H1 (cell line): ENCODE measurements around the gene WDR59. TPM values are rescaled to one million over a fixed set of nuclear protein-coding genes. Genes with fewer than 3 reads are reported as not detected.
A peak's percentile ranks its signal among the peaks of the same experiment; 100 is the strongest.

Experiments used
- CTCF ChIA-PET: fragments of 300-600 bp; sonication (Branson Sonifier 250); formaldehyde crosslinking; loops from one replicate; lab custom pipeline; 2021; ENCODE audit not compliant: partially characterized antibody; lab: Charles Lee
- POLR2A ChIA-PET: fragments of 300-600 bp; sonication (Branson Sonifier 250); formaldehyde crosslinking; loops from one replicate; lab custom pipeline; 2021; ENCODE audit warnings: inconsistent platforms; ENCODE audit not compliant: partially characterized antibody; lab: Charles Lee
- DNase-seq, 2 experiments: peaks; one replicate each; pipeline versions ENCODE4 v3.0.0 to v3.0.0-alpha.2; 2010 to 2022; ENCODE audit warnings: low spot score in 2 of 2, low read depth in 1 of 2, mixed read lengths in 1 of 2
- FAIRE-seq: peaks from 2 replicates; lab custom pipeline; 2011; peaks lifted over from hg19 to GRCh38; lab: Jason Lieb, UNC
- H2AFZ ChIP-seq: 2 replicates; pipeline ENCODE4 v1.8.1; 2012; ENCODE audit warnings: low read length, inconsistent platforms
- H2AK5ac ChIP-seq: 2 replicates; pipeline ENCODE4 v1.6.1; 2013; ENCODE audit warnings: low read depth, low read length
- H2BK120ac ChIP-seq: replicated peaks from 2 replicates; pipeline ENCODE3; 2013; ENCODE audit warnings: low read depth, low read length, inconsistent platforms
- H2BK12ac ChIP-seq: 2 replicates; pipeline ENCODE4 v1.6.1; 2013; ENCODE audit warnings: low read depth, low read length
- H2BK15ac ChIP-seq: 2 replicates; pipeline ENCODE4 v1.6.1; 2013; ENCODE audit warnings: low read length
- H2BK20ac ChIP-seq: 2 replicates; pipeline ENCODE4 v1.6.1; 2013; ENCODE audit warnings: low read length
- H2BK5ac ChIP-seq: 2 replicates; pipeline ENCODE4 v1.6.1; 2013; ENCODE audit warnings: low read depth, low read length
- H3K14ac ChIP-seq: 2 replicates; pipeline ENCODE4 v1.6.1; 2013; ENCODE audit warnings: inconsistent platforms; ENCODE audit not compliant: insufficient read length
- H3K18ac ChIP-seq: 2 replicates; pipeline ENCODE4 v1.6.1; 2013; ENCODE audit warnings: low read length; ENCODE audit errors: extremely low read depth
- H3K23ac ChIP-seq: 2 replicates; pipeline ENCODE4 v1.6.1; 2013; ENCODE audit warnings: inconsistent platforms; ENCODE audit not compliant: insufficient read length
- H3K23me2 ChIP-seq: 2 replicates; pipeline ENCODE4 v1.6.1; 2013; ENCODE audit warnings: low read depth, low read length
- H3K27ac ChIP-seq: 2 replicates; pipeline ENCODE4 v1.6.1; 2011; ENCODE audit warnings: low read depth, low read length, inconsistent platforms
- H3K27me3 ChIP-seq, 4 experiments: replicated peaks in 1 of 4; 1 replicate in 1 of 4; 2 replicates in 3 of 4; pipeline versions ENCODE4 v1.6.1 to v1.8.1; 2011 to 2013; ENCODE audit warnings: low read length in 3 of 4, mild to moderate bottlenecking in 3 of 4, inconsistent platforms in 2 of 4, mixed read lengths in 2 of 4, moderate library complexity in 1 of 4; ENCODE audit not compliant: control insufficient read depth in 3 of 4, insufficient read depth in 3 of 4; ENCODE audit errors: extremely low read depth in 1 of 4
- H3K36me3 ChIP-seq, 4 experiments: 2 replicates each; pipeline versions ENCODE4 v1.6.1 to v1.8.1; 2011 to 2013; ENCODE audit warnings: mild to moderate bottlenecking in 4 of 4, low read length in 3 of 4, moderate library complexity in 2 of 4, control low read depth in 1 of 4, inconsistent platforms in 1 of 4; ENCODE audit not compliant: insufficient read depth in 4 of 4, control insufficient read depth in 2 of 4
- H3K4ac ChIP-seq: replicated peaks from 2 replicates; pipeline ENCODE3; 2013; ENCODE audit warnings: low read length, low read depth, mixed read lengths, inconsistent platforms; ENCODE audit not compliant: insufficient read length
- H3K4me1 ChIP-seq, 4 experiments: replicated peaks in 1 of 4; 1 replicate in 1 of 4; 2 replicates in 3 of 4; pipeline versions ENCODE4 v1.6.1 to v1.8.1; 2011 to 2013; ENCODE audit warnings: low read length in 3 of 4, inconsistent platforms in 2 of 4, mixed read lengths in 1 of 4; ENCODE audit not compliant: insufficient read depth in 4 of 4, control insufficient read depth in 3 of 4
- H3K4me2 ChIP-seq, 2 experiments: 2 replicates each; pipeline versions ENCODE4 v1.6.1 to v1.8.1; 2011 to 2013; ENCODE audit warnings: low read depth in 2 of 2, low read length in 2 of 2, control low read depth in 1 of 2, inconsistent platforms in 1 of 2, mild to moderate bottlenecking in 1 of 2; ENCODE audit not compliant: insufficient read depth in 1 of 2
- H3K4me3 ChIP-seq, 4 experiments: fragments of 200-600, 300-600 bp in 1 of 4; sonication (generic), shearing (Covaris generic), sonication (Bioruptor Twin) in 1 of 4; 2 replicates each; pipeline versions ENCODE4 v1.5.1 to v1.8.1; 2011 to 2016; ENCODE audit warnings: low read length in 4 of 4, low read depth in 3 of 4, control low read depth in 2 of 4, inconsistent platforms in 2 of 4, mild to moderate bottlenecking in 2 of 4, mixed read lengths in 1 of 4, moderate library complexity in 1 of 4; ENCODE audit not compliant: insufficient read depth in 2 of 4; ENCODE audit errors: extremely low read depth in 1 of 4
- H3K56ac ChIP-seq: replicated peaks from 2 replicates; pipeline ENCODE3; 2013; ENCODE audit warnings: low read depth, mild to moderate bottlenecking, mixed read lengths, low read length, inconsistent platforms; ENCODE audit not compliant: insufficient read length
- H3K79me1 ChIP-seq: 2 replicates; pipeline ENCODE4 v1.6.1; 2013; ENCODE audit warnings: low read depth, low read length, control low read depth
- H3K79me2 ChIP-seq, 2 experiments: 2 replicates each; pipeline versions ENCODE4 v1.6.1 to v1.8.1; 2012 to 2013; ENCODE audit warnings: low read length in 2 of 2, mild to moderate bottlenecking in 2 of 2, inconsistent platforms in 1 of 2; ENCODE audit not compliant: insufficient read depth in 2 of 2, control insufficient read depth in 1 of 2
- H3K9ac ChIP-seq, 4 experiments: replicated peaks in 1 of 4; 1 replicate in 1 of 4; 2 replicates in 3 of 4; pipeline versions ENCODE4 v1.6.1 to v1.8.1; 2011 to 2013; ENCODE audit warnings: low read depth in 3 of 4, low read length in 3 of 4, control low read depth in 2 of 4, mild to moderate bottlenecking in 2 of 4, moderate library complexity in 2 of 4, inconsistent platforms in 1 of 4; ENCODE audit errors: extremely low read depth in 1 of 4
- H3K9me3 ChIP-seq, 2 experiments: 2 replicates each; pipeline versions ENCODE4 v1.6.1 to v1.8.1; 2012 to 2013; ENCODE audit warnings: mild to moderate bottlenecking in 2 of 2, moderate library complexity in 2 of 2, control low read depth in 1 of 2, inconsistent platforms in 1 of 2, low read depth in 1 of 2, low read length in 1 of 2, mixed read lengths in 1 of 2; ENCODE audit not compliant: insufficient read depth in 2 of 2
- H4K20me1 ChIP-seq, 2 experiments: replicated peaks in 1 of 2; 2 replicates each; pipeline versions ENCODE3 to v1.8.1; 2011 to 2013; ENCODE audit warnings: inconsistent platforms in 2 of 2, low read length in 2 of 2, mild to moderate bottlenecking in 1 of 2; ENCODE audit not compliant: insufficient read depth in 2 of 2, control insufficient read depth in 1 of 2
- H4K5ac ChIP-seq: 2 replicates; pipeline ENCODE4 v1.6.1; 2013; ENCODE audit warnings: low read length, low read depth, mixed read lengths, inconsistent platforms; ENCODE audit not compliant: insufficient read length
- H4K8ac ChIP-seq: 2 replicates; pipeline ENCODE4 v1.8.0; 2013; ENCODE audit warnings: mild to moderate bottlenecking, moderate library complexity, low read length, inconsistent platforms; ENCODE audit not compliant: insufficient read depth; ENCODE audit errors: extremely low read depth
- H4K91ac ChIP-seq: replicated peaks from 2 replicates; pipeline ENCODE3; 2013; ENCODE audit warnings: low read length, mixed read lengths, inconsistent platforms; ENCODE audit not compliant: insufficient read length
- CBX8 ChIP-seq: fragments of 300-800, 300-1000 bp; sonication (generic); IDR thresholded peaks from 2 replicates; pipeline ENCODE4 v1.7.1; 2016; ENCODE audit warnings: low read depth, low read length, borderline replicate concordance
- E2F6 ChIP-seq: IDR thresholded peaks from 2 replicates; pipeline ENCODE4 v1.6.1; 2012; ENCODE audit warnings: inconsistent platforms
- EGR1 ChIP-seq: IDR thresholded peaks from 2 replicates; pipeline ENCODE4 v1.6.1; 2011; ENCODE audit warnings: low read depth, low read length, borderline replicate concordance
- FOSL1 ChIP-seq: IDR thresholded peaks from 2 replicates; pipeline ENCODE4 v1.6.1; 2011; ENCODE audit warnings: mild to moderate bottlenecking, low read depth, low read length, moderate library complexity; ENCODE audit not compliant: insufficient read depth
- HDAC6 ChIP-seq: IDR thresholded peaks from one replicate; pipeline ENCODE4 v1.7.1; 2012; ENCODE audit warnings: low read depth, mild to moderate bottlenecking, inconsistent platforms, low read length, moderate library complexity
- JUN ChIP-seq: IDR thresholded peaks from 2 replicates; pipeline ENCODE4 v1.6.1; 2011; ENCODE audit warnings: low read depth, mild to moderate bottlenecking, improper control_type of control experiment, low read length
- MAFK ChIP-seq: IDR thresholded peaks from 2 replicates; pipeline ENCODE4 v1.6.1; 2012; ENCODE audit warnings: low read depth, mild to moderate bottlenecking, improper control_type of control experiment, low read length
- RFX5 ChIP-seq: IDR thresholded peaks from 2 replicates; pipeline ENCODE4 v1.6.1; 2011; ENCODE audit warnings: low read depth, low read length, improper control_type of control experiment, borderline replicate concordance
- SIN3A ChIP-seq, 2 experiments: IDR thresholded peaks in 1 of 2; conservative IDR thresholded peaks in 1 of 2; 2 replicates each; pipeline ENCODE4 v1.6.1; 2011 to 2012; ENCODE audit warnings: low read length in 2 of 2, improper control_type of control experiment in 1 of 2, low read depth in 1 of 2, mild to moderate bottlenecking in 1 of 2
- SRF ChIP-seq: IDR thresholded peaks from 2 replicates; pipeline ENCODE4 v1.6.1; 2011; ENCODE audit warnings: mild to moderate bottlenecking, low read depth, low read length, moderate library complexity
- YY1 ChIP-seq: IDR thresholded peaks from 2 replicates; pipeline ENCODE4 v1.6.1; 2011; ENCODE audit warnings: low read depth, mild to moderate bottlenecking, low read length
- WGBS, 2 experiments: shearing (Covaris generic) in 1 of 2; methylation state at CpG; one replicate each; pipeline versions ENCODE4 v1.1.6 to v1.1.7; 2013 to 2015; ENCODE audit warnings: low lambda C conversion rate in 2 of 2, mixed read lengths in 2 of 2, inconsistent platforms in 1 of 2, low coverage in 1 of 2, missing lambda C conversion rate in 1 of 2; ENCODE audit not compliant: insufficient replicate concordance in 2 of 2, insufficient coverage in 1 of 2, insufficient read length in 1 of 2; ENCODE audit errors: extremely low coverage in 1 of 2, missing lambda C conversion rate in 1 of 2; 5-methylcytosine and 5-hydroxymethylcytosine counted together
- polyA plus RNA-seq, 7 experiments: library from polyadenylated mRNA; depleted of rRNA in 3 of 7; stranded (reverse) in 5 of 7; unstranded in 2 of 7; fragments of >200 nt in 5 of 7; fragments of 200-250 nt in 2 of 7; gene quantifications; 1 replicate in 5 of 7; 2 replicates in 1 of 7; 4 replicates in 1 of 7; pipeline versions ENCODE4 v1.2.1 to v1.2.3, GENCODE V29; 2011 to 2013; ENCODE audit warnings: missing spikeins in 2 of 7, mixed read lengths in 2 of 7
- total RNA-seq: library from RNA; stranded (reverse); fragmentation: NEBNext Ultra II Directional; extraction: Animal tissue kit (Norgen Biotek cat#: 25700); gene quantifications from 2 replicates; pipeline ENCODE4 v1.2.1, GENCODE V29; 2021

The WDR59 gene
- total and polyA plus RNA-seq, 2 of the 8 experiments (the other 6 are each of a cell fraction or from before 2014, with no cell fraction given), result 84.2 to 124 TPM

GRCh38 chr16:74867281-74867849 lies 117.6 kb downstream of the WDR59 start:
- 78% methylated on average over 15 of the region's 15 CpGs; no CpG with 5 or more reads in 1 of the 2 experiments for WGBS, 2 experiments
- peak overlapping the region in 1 of 2 experiments; percentile 28; a peak in 2 of 4 replicates for H3K4me2 ChIP-seq
- H3K56ac ChIP-seq, result peak overlapping the region; percentile 32
- no peak for TF ChIP-seq CBX8
- TF ChIP-seq MAFK, result no peak
- TF ChIP-seq EGR1, result no peak
- TF ChIP-seq JUN, result no peak
- TF ChIP-seq SIN3A (conservative IDR thresholded peaks at IDR 0.05 in 1 of 2, IDR thresholded peaks at IDR 0.05 in 1 of 2; ENCODE audit: low read depth in 1 of 2, low read length in 2 of 2), result no peak
- no peak for TF ChIP-seq E2F6
- TF ChIP-seq HDAC6, result no peak
- no peak for TF ChIP-seq SRF
- TF ChIP-seq RFX5, result no peak
- peak; percentile 75 for TF ChIP-seq YY1
- no peak for TF ChIP-seq FOSL1

More at GRCh38 chr16:74867281-74867849, 117.6 kb downstream of the WDR59 start:
- H2BK15ac ChIP-seq, result 0 out of 2 replicates have a peak overlapping the region, but pooled peaks have one; percentile 21
- H3K79me1 ChIP-seq, result no peaks in the 10 kb centered on the region
- DNase-seq, result no peak
- H3K4me3 ChIP-seq, result peak overlapping the region in 2 of 4 experiments; percentile 4 to 22; a peak in 2 of 8 replicates
- H2AFZ ChIP-seq, result no peak overlapping the region
- CTCF ChIA-PET, result interaction anchor here (1.1 to 2.6 kb wide), 9 partner anchors 25 to 141 kb away, joined by 3 to 9 read pairs (median 4); partner anchors contain the start of gene FA2H
- no peaks in the 10 kb centered on the region for H3K9me3 ChIP-seq
- peak overlapping the region; percentile 79 for H4K91ac ChIP-seq
- H3K27ac ChIP-seq, result peak overlapping the region; percentile 47; the same call in 1 of the 2 replicates
- H3K4ac ChIP-seq, result peak overlapping the region; percentile 74
- H2BK120ac ChIP-seq, result peak overlapping the region; percentile 82
- H3K9ac ChIP-seq, result no peak overlapping the region
- H3K4me1 ChIP-seq, result peaks cover 9 to 35% (median 25%) of the 10 kb centered on the region in 4 experiments; a peak in 6 of 7 replicates
- no peaks in the 10 kb centered on the region for H4K20me1 ChIP-seq
- H3K36me3 ChIP-seq, result 0 out of 8 replicates have a peak, but pooled peaks cover 0 to under 1% (median 0%) of the 10 kb centered on the region in 4 experiments
- POLR2A ChIA-PET, result interaction anchor here (0.6 to 1.3 kb wide), 5 partner anchors 30 to 420 kb away, joined by 3 read pairs; no protein-coding TSS in a partner anchor
- H3K23me2 ChIP-seq, result peaks cover 2% of the 10 kb centered on the region
- no peak overlapping the region; the same call in 1 of the 2 replicates for H4K8ac ChIP-seq
- FAIRE-seq, result no peak
- H4K5ac ChIP-seq, result peak overlapping the region; percentile 13
- no peaks in the 10 kb centered on the region for H3K79me2 ChIP-seq
- no peaks in the 10 kb centered on the region for H3K27me3 ChIP-seq
- no peak overlapping the region for H3K14ac ChIP-seq
- peak overlapping the region; percentile 91 for H2BK12ac ChIP-seq
- H3K18ac ChIP-seq, result peak overlapping the region; percentile 68; the same call in 1 of the 2 replicates
- H2BK5ac ChIP-seq, result peak overlapping the region; percentile 86; the same call in 1 of the 2 replicates
- no peak overlapping the region for H3K23ac ChIP-seq
- no peak overlapping the region; the same call in 1 of the 2 replicates for H2AK5ac ChIP-seq
- H2BK20ac ChIP-seq, result peak overlapping the region; percentile 87
